ENCODE data around the gene GP1BB.

The GP1BB gene

GRCh38 chr22:19727310-19728150 lies 4.2 kb downstream of the GP1BB start:
- no peak for FAIRE-seq

DNA sequence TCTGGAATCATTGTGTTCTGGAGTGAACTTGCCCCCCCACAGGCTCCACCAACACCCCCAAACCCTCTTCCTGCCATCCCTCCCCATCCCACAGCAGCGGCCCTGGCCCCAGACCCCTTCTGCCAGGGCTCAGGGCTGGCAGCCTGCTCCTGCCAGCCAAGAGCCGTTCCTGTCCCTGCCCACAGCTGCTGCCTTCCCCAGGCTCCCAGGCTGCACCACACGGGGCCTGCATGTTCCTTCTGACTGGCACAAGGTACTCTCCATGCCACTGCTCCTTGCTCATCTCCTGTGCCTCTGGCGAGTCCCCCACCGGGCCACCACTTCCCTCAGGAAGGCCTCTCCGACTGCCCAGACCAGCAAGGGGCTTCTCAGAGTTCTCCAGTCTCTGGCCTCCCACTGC lies 4.9 kb downstream of the GP1BB start:
- FAIRE-seq = no peak

DNA sequence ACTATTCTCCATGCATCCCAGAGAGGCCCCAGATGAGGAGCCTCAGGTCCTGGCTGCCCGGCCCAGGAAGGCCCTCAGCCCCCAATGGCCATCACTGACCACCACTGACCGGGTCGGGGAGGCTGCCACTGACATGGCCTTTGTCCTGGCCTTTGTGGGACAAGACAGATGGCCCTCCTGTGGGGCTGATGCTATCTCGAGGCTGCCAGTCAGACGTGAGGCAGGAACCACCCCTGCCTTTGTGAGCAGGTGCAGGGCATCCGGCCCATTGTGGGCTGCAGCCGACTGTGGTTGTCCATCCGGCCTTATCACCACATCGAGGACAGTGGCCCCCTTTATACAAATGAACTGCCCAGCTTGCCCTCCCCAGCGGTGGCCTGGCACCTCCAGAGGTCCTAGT lies 5.5 kb downstream of the GP1BB start:
- no peak for FAIRE-seq

- FAIRE-seq = no peak
Measured at GRCh38 chr22:19729507-19729906, 6.2 kb downstream of the GP1BB start.

GRCh38 chr22:19730198-19730597 lies 6.9 kb downstream of the GP1BB start:
- no peak for FAIRE-seq

DNA sequence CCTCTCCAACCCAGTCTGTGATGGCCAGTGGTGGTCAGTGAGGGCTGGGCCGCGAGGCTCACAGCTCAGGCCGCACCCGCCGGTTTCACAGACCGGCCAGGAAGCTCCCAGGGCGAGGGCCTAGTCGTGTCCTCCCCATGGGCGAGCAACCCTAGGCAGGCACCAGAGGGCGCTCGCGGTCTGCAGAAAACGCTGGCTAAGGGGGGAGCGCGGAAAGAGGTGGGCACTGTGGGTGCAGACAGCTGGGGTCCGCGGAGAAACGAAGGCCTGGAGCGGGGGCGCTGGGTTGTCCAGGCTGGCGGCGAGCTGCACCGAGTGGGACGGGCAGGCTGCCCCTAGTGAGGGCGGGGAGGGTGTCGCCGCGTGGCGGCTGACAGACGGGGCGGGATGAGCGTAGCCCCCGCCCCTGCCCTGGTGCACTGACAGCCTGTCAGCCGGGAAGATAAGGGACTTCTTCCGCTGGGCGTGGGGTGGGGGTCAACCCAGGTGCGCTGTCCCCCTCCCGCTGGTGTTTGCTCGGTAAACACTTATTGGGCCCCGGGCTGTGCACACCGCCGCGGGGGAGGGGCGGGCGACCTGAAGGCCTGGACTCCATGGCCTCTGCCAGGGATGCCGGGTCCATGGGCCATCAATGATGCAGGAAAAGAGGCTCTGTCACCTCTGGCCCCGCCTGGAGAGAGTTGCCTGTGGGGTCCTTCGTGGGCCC lies 7.5 kb downstream of the GP1BB start:
- FAIRE-seq = no peak

- no peak for FAIRE-seq
Measured at GRCh38 chr22:19731361-19732135, 8.2 kb downstream of the GP1BB start.

DNA sequence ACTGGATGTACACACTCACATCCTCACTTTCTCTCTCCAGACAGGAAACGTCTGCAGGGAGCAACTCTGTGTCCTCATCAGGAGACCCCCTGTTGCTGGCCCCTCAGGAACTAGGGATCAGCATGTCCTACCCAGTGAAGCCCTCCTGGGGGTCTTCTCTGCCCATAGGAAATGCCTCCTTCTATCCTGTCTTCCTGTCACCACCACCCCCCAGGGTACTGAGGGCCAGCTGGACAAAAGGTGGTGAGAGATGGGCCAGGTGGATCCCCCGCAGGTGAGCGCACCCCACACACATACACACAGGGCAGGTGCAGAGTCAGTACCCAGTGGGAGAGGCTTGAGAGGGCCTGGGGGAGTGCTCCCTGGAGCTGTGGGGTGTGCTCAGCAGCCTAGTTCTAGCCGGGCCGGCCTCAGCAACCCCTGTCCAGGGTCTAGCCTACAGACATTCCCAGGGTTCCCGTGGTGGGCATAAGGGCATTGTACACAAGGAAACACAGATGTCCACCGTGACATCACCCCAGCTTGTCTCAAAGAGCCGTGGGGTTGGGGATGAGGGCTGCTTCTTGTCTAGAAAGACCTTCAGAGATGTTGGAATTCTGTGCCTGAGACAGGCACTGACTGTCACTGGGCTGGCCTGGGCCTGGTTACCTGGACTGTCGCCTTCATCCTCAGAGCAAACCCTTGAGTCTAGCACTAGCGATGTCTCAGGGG lies 9.2 kb downstream of the GP1BB start:
- FAIRE-seq = no peak

GRCh38 chr22:19733755-19734154 lies 10.4 kb downstream of the GP1BB start:
- no peak for FAIRE-seq

GRCh38 chr22:19734163-19734562 lies 10.8 kb downstream of the GP1BB start:
- FAIRE-seq = no peak

GRCh38 chr22:19734837-19735382 lies 11.6 kb downstream of the GP1BB start:
- FAIRE-seq = no peak

DNA sequence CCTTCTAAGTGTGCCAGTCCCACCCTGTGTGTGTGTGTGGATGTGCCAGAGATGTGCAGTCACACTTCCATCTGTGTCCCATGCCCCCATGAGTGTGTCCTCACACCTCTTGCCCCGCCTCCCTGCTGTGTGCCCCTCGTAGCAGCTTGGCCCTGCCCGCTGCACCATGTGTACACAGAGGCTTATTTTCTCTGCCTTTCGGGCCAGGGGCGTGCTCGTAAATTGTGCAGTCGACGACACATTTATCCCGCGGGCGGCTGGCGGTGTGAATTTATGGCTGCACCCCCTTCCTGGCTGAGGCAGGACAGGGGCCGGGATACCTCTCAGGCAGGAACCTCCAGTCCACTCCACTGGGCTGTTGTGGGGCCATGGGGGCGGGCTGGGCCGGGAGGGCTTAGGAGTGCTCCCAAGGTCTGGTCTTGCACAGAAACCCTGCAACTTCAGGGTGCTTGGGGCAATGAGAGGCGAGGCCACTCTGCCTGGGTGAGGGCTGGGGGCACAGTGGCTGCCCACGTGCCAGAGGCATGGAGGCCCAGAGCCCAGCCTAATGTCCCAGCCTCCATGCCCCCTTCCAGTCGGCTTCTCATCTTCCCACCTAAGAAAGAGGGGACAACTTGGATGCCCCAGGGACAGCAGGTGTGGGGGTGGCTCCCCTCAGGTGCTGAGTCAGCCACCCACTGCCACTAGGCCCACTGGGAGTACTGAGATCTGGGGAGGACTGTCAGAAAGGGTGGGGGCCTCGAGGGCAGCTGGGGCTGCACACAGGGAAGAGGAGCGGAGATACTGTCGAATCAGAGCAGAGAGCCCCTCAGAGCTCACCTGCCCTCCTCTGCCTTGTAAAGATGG lies 12.5 kb downstream of the GP1BB start:
- FAIRE-seq = no peak

- FAIRE-seq = no peak
Measured at GRCh38 chr22:19737846-19738663, 14.7 kb downstream of the GP1BB start.

- no peak for FAIRE-seq
Measured at GRCh38 chr22:19738664-19739447, 15.5 kb downstream of the GP1BB start.

- no peak for FAIRE-seq
Measured at GRCh38 chr22:19739448-19739895, 16.1 kb downstream of the GP1BB start.

DNA sequence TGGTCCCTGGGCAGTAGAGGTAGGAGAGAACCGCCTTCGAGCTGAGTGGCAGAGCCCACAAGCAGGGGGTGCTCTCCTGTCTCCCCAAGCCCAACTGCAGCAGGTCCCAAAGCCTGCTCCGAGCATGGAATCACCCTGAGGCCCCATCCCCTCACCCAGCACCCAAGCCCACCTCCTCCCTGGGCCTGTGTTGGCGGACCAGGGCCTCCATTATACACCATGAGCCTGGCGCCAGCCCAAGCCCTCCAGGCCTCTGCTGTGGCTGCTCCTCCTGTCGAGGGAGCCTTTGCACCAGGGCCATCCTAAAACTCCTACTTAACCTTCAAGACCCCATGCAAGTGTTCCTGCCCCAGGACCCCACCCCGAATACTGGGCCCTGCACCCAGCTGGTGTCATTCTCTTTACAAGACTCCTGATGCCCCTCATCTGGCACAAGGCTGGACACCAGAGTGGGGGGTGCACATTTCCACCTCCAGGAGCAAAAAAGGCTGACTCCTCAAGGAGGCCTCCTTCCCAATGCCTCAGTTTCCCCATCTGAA lies 16.6 kb downstream of the GP1BB start:
- no peak for FAIRE-seq

DNA sequence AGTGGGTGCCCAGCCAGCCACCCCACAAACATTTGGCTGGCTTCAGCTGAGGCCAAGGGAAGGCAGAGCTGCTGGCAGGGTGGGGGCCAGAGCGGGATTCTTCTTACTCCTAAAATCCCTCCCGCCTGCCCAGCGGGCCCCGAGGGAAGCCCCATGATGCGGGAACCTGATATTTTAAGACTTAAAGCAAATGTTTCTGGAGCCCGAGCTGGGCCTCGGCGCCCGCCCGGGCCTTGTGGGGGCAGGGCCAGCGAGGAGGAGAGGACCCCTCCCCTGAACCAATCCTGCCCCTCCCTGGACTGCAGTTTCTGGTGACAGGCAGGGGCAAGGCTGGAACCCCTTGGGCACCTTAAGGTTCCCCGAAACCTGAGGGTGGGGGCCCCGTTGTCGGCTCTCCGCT lies 17.2 kb downstream of the GP1BB start:
- no peak for FAIRE-seq

DNA sequence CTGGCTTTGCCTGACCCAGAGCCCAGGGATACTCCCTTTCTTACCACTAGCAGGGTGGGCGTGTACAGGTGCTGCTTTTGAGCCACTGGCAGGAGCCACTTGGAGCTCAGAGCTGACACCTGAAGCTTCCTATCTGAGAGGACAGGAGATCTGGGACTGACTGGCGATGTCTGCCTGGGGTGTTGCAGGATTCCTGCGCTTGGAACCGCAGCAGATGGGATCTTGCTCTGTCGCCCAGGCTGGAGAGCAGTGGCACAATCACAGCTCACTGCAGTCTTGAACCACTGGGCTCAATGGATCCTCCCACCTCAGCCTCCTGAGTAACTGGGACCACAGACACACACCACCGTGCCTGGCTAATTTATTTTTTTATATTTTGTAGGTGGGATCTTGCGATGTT lies 17.7 kb downstream of the GP1BB start:
- FAIRE-seq = no peak

All from TTC549 (cell line).